GM12872 (cell line): Measurements from ENCODE around the gene ATF2.
A peak's percentile ranks its signal among the peaks of the same experiment; 100 is the strongest.

Experiments used
- CTCF ChIP-seq: IDR thresholded peaks from 3 replicates; pipeline ENCODE4 v1.5.1; 2011; ENCODE audit warnings: low read depth, mild to moderate bottlenecking, low read length, moderate library complexity; ENCODE audit not compliant: insufficient read depth

Gene ATF2

GRCh38 chr2:175188761-175189160, 20.8 kb upstream of the ATF2 start:
- TF ChIP-seq CTCF: no peak

GRCh38 chr2:175187378-175187777, 19.4 kb upstream of the ATF2 start:
- peak; percentile 58 for TF ChIP-seq CTCF

- TF ChIP-seq CTCF: no peak
Observed at GRCh38 chr2:175183674-175184073, 15.7 kb upstream of the ATF2 start.

- no peak for TF ChIP-seq CTCF
Observed at GRCh38 chr2:175181877-175182308, 13.9 kb upstream of the ATF2 start.

- TF ChIP-seq CTCF: peak; percentile 32; the same call in 1 of the 3 replicates
Observed at GRCh38 chr2:175181104-175181876, 13.3 kb upstream of the ATF2 start, which contains the start of gene ATP5MC3. Gene ATP5MC3 (minus strand): TSS chr2:175181710. CDS start chr2:175181393, 317 bp downstream.

- TF ChIP-seq CTCF: no peak
Observed at GRCh38 chr2:175180701-175181103, 12.7 kb upstream of the ATF2 start.

GRCh38 chr2:175176624-175177023, 8.6 kb upstream of the ATF2 start:
- no peak for TF ChIP-seq CTCF
